ENCODE results near the gene SH3RF3.

The SH3RF3 gene

DNA sequence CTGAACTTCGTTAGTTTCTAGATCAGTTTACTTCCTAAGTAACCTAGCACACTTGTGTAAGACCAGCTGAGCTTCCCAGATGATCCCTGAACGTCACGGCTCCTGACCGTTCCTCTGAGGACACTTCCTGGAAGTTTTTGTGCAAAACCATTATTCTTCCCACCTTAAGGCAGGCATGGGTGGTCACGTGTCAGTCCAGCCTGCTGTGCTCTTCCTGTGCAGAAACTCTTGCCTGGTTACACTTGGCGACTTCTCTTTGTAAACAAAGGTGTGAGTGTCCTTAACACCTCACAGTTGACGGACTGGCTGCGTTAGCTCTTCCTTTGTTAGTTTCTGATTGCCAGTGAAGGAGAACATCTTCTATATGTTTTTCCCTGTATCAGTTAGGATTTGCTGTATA, 118.3 kb downstream of the SH3RF3 start:
- no peak for DNase-seq

DNA sequence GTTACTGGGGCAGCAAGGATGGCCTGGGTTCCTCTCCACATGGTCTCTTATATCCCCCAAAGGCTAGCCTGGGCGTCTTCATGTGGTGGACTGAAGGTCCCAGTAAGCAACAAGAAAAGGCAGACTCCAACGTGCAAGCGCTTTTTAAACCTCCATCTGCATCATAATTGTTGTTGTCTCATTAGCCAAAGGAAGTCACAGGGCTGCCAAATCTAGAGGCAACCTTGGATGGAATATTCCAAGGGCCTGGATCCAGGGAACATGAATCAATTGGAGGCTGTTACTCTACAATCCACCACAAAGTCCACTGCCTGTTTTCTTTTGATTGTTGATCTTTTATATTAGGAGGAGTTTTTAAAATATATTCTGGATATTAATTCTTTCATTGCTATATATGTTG, 118.8 kb downstream of the SH3RF3 start:
- no peak for DNase-seq

DNA sequence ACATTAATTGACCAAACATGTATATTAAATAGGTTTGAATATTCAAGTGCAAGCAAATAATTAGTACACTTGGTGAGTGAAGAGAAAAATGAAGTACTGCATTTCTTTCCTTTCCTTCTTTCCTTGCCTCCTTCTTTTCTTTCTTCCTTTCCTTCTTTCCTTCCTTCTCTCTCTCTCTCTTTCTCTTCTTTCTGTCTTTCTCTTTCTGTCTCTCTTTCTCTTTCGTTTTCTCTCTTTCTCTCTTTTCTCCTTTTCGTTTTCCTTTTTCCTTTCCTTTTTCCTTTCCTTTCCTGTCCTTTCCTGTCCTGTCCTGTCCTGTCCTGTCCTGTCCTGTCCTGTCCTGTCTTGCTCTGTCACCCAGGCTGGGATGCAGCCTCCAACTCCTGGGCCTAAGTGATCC, 119.6 kb downstream of the SH3RF3 start:
- DNase-seq: no peak

DNA sequence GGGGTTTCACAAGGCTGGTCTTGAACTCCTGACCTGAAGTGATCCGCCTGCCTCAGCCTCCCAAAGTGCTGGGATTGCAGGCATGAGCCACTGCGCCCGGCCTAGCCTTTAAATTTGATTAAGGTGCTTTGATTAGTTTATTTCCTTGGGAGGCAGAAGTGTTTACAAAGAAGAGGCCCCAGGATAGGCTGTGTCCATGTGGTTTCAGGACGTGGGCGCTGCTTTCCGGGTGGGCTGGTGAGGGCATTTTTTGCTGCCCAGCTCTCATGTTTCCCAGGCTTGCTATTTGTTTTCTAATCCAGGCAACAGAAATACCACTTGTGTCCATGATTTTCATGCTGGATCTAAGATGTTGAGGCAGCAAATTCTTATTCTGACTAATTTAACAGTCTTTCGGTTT, 124.2 kb downstream of the SH3RF3 start:
- DNase-seq: no peak

DNA sequence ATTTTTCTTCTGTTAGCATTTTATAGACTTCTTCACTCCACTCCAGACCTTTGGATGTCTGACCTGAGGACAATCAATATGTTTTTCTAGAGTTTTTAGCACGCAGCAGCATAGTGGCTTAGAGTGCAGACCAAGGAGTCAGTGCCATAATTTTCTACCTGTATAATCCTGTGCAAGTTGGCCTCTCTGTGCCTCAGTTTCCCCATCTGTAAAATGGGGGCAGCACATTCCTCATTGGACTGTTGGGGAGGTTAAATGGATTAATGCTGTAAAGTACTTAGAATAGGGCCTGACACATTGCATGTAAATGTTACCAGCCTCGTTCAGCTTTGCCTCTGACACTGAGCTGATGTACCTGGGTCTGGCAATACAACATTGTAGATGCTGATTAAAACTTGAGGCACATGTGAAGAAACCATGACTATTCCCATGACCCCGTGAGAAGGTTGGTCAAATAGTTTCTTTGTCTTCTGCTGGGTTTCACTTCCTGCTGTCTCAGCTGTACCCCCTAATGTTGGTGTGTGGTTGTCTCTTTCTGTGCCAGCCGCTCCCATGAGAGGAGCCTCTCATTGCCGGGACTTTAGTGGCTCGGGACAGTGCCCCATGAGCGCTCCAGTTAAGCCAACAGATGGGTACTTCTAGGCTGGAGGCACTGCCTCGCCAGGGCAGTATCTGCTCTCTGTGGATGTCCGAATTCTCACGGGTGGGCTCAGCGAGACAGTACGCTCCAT, 125.3 kb downstream of the SH3RF3 start:
- DNase-seq: no peak

DNA sequence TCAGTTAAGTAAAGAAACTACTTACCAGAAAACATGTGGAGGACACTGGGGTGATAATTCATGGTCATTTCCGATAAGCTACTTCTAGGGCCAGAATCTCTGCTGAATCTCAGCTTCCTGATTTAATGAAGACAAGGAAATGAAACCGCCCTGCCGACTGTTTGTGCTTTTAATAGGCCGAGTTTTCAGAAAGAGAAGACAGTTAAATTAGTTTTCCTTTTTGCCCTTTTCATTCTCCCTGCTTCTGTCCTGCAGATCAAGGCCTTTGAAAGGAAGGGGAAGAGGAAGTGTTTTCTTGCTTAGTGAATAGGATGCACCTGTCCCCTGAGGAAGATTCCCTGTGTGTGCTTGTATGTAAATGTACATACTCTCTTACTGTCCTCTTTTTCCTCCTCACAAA, 126.6 kb downstream of the SH3RF3 start:
- DNase-seq: no peak

DNA sequence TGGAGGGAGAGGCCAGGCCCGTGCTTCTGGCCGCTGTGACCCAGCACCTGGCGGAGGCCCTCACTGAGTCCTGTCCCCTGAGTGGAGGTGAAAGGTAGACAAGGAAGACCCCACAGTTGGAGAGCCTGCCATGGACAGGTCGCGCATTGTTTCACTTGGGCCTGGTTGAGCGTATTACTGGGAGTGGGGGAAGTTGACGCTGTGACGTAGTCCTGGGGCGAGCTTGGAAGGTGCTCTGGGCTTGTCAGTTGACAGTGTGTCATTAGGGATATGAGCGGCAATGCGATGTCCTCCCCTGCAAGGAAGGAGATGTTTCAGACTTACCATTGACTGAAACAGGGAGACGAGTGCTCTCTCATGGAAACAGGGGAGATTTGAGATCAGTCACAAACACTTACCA, 127.1 kb downstream of the SH3RF3 start:
- DNase-seq: no peak

DNA sequence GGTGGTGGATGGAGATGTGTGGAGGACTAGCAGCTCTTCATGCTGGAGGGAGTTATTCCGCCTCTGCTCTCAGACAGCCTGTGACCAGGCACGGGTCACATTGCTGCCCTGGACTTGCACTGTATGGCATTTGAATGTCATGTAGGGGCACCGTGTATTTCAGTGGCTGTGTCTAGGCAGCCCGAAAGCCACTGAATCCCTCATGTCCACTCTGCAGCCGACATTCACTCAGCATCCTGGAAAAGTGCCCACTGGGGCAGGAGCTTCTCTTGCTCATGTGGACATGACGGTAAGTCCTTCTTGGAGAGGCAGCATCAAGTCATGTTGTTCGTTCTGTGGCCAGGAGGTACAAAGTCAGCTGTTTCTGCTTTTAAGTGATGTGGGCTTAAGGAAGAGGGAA, 127.9 kb downstream of the SH3RF3 start:
- no peak for DNase-seq

DNA sequence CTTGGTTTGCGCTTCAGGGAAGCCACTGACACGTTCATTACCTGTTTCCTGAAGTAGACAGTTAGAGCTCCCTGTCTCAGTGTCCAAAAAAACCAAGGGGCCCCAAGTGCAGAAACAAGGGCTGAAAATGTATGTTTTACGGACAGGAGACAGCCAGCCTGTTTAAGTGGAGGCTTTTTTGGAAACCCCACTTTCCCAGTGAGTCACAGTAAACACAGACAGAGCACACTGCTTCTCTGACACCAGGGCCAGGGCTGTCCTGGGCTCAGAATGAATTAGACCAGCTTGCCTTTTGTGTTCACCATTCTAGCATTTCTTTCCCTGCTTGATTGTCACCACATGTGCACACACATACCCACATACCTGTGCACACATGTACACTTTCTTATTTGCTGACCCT, 128.6 kb downstream of the SH3RF3 start:
- no peak for DNase-seq

DNA sequence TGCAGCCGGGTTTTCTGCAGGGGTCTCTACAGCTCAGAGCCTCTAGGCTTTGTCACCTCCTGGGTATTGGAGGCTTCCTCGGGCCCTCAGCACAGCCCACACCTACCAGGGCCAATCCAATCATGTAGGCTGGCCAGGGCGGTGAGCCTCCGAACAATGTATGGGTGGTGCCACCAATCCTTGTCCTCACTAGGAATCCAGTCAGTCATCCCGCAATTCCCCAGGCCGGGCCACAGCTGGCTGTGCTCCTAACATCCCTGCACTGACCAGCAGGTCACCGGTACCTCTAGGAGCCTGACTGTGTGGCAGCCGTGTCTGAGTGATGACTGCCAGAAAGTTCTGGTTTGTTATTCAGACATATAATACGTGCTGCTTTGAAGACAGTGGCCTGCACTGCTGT, 129.4 kb downstream of the SH3RF3 start:
- DNase-seq: no peak

DNA sequence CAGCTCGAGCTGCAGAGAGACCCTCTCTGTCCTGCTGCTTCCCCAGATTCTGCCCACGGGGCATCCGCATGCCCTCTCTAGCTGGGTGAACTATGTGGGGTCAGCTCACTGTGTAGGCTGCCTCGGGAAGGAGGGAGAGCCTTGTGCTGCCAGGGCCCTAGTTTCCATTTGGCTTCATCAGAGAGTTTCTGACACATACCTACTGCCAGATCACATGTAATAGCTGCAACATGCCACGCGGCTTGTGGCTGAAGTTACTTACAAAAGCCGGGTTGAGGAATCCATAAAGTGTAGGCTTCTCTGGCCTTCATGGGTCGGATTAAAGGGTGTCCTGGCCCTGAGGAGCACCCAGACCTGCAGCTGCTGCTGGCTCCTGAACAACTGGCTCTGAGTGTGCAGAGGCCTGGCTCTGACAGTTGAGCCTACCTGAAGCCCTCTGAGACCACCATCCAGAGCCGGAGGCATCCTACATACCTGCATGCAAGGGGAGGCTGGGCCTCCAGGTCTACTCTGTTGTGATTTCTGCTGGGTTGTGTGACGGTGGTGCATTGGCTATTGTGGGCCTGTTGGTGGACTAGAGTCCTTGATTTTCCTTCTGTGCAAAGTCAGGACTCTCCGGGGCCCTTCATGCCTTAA, 130.0 kb downstream of the SH3RF3 start:
- no peak for DNase-seq

DNA sequence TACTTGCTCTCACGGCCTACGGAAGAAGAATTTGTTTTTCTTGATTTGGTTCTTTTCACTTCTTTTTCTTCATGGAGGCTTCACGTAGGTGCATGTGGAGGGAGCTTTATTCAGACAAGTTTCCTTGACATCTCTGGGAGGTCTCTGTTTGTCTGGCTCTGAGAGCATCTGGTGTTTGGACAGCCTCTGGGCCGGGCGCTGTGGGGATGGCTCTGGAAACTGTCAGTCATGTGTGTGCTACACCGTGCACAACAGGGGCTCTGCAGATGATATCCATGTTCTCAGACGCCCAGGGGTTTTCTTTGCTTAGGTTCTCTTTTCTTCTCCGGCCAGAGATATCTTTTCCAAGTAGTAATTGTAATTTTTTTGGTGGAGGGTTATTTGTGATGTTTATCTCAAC, 130.7 kb downstream of the SH3RF3 start:
- DNase-seq: no peak

DNA sequence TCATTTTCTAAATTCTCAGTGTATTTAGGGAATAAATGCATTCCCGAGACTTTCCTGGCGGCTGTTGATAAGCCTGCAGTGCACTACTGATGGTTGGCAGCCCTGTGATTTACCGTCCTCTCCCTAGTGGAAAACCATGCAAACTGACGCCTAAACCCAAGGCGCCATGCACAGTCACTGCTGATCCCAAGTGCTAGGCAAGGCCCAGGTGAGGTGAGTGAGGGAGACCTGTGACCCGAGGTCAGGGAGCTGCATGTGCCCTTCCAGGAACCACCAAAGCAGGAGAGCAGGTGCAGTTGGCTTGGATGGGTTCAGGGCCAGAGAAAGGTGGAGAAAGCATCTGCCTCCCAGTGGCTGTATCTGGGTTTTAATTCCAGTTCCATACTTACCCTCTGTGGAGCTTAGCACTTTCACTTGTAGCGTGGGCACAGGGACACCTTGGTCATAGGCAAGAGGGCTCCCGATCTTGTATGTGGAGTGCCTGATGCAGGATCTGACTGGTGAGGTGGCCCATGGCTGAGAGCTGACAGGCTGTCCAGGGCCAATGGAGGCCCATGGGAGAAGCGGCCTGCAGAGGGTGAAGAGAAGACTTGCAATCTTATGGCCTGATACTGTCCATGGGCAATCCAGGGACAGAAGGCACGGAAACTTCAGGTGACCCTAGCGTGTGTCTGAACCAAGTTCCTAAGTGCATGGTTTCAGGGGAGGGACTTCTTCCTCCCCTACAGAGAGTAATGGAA, 131.3 kb downstream of the SH3RF3 start:
- no peak for DNase-seq

DNA sequence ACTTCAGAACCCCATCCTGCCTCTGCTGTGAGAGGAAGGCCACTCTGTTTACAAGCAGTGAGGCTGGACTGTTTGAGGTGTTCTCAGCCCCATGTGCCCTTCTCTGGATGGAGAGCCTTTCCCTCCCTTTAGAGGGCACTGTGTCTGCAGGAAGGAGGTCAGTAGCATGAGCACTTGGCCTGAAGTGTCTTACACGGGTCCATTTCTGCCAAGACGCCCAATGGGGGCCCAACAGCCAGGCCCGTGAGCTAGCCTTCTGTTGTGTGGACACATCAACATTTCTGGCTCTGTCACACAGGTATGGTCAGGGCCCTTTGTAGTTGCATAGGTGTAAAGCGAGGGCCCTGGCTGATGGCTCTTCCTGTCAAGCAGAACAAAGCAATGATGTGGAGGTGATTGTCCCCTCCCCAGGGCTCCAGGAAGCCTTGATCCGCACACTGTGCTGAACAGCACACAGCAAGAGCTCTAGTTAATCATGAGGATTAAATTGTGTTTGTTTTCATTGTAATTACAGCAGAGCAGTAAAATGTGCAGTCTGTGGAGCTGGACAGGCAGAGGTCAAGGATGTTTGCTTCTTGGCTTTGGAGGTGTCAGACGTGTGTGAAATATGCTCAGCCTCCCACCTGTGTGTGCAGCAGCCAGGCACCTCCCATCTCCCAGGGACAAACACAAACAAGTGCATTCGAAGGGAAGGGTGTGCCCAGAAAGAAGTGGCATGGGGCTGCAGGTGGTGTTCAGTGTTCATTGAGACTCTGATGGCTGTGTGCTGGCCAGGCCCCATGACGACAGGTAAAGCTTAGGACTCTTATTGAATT, 132.1 kb downstream of the SH3RF3 start:
- DNase-seq: no peak

DNA sequence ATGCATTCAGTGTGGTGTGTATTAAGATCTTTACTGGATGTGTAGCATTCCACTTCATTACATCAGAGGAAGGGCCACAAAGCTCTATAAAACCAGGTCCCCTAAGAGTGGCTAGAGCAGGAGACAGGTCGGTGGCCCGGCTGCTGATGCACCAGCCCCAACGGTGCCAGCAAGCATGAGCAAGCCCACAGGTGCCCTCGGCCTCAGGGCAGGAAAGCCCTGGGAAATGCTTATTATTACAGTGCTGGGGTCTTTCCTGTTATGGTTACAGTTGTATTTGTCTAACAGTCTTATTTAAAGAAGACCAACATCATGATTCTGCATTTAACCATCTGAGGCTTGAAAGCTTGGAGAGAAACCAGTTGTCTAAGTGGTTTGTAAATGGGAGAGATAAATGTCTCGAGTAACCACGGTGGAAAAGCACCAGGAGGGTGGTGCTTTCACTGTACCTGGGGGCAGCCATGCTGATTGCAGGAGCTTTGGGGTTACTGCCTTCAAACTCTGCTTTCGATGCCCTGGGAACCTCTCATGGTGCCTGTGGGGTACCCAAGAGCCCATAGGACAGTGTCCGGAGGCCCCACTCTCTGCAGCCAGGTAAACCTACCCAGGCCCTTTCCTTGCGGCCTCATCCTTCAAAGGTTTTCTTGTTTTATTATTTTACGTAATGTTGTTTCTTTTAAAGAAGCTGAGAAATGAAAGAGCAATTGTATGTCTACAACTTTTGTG, 133.1 kb downstream of the SH3RF3 start:
- no peak for DNase-seq

DNA sequence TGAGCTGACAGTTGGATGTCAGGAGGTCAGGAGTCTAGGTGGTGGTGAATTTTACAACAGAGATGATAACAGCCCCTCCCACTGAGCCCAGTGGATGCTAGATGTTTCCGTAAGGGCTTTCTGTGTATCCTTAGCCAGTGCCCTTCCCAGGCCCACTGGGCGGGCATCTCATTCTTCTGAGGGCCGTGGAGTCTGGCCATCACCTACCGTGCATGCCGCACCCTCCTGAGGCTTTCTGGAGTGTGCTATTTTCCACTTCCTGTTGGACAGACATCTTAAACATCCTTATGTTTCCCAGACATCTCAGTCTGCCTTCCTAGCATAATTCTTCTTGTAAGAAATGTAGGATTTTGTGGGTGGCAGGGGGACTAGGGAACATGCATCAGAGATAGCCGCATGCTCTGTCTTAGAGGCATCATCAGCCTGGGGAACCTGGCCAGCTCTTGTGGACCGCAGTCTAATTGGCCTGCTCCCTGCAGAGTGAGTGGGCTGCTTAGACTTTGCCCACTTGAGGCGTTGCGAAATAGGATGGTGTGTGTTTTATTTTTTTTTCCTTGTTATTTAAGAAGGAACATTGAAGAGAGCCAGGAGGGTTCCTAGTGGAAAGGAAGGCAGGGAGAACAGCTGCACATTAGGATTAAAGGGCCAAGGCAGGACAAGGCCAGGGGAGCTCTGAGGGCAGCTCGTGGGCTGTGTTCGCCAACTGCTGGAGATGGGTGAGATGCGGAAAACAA, 135.8 kb downstream of the SH3RF3 start:
- no peak for DNase-seq

DNA sequence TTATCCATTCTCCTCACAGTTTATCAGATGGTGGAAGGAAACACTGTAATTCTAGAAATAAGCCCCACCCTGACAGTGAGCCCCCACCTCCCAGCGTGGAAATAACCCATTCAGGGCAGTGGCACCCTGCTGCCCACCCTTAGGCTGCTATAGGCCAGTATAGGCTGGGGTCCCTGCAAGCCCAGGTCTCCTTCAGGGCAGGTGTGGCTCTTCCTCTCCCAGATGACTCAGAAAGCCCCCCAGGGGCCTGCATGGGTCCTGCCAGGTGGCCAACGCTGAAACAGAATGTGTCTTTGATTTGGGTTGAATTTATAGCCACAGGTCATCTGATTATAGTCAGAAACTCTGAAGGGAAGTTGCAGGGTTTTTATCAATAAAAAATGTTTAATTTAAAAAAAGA, 136.4 kb downstream of the SH3RF3 start:
- no peak for DNase-seq

DNA sequence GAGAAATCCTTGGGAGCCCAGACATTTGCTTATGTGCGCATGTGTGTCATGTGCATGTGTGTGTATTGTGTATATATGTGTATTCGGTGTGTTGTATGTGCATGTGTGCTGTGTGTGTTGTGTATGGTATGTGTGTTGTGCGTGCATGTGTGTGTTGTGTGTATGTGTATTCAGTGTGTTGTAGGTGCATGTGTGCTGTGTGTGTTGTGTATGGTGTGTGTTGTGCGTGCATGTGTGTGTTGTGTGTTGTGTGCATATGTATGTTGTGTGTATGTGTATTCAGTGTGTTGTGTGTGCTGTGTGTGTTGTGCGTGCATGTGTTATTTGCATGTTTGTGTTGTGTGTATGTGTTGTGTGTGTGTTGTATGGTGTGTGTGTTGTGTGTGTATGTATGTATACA, 136.9 kb downstream of the SH3RF3 start:
- DNase-seq: no peak

DNA sequence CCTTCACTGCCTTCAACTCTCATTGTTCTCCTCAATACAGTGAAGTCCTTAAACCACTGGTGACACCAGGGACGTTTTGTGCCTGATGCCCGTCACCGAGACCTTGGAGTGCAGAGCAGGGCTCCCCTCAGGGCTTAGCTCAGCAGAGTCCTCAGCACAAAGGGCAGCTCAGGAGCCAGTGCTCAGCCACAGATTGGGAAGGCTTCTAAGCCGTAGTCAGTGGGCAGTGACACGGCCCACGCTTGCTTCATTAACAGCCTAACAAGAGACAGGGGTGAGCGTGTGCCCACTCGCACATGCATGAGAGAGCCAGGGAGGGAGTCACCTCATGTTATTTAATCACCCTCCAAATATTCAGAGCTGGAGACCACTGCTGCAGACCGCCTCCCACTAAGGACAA, 137.5 kb downstream of the SH3RF3 start:
- DNase-seq: no peak

DNA sequence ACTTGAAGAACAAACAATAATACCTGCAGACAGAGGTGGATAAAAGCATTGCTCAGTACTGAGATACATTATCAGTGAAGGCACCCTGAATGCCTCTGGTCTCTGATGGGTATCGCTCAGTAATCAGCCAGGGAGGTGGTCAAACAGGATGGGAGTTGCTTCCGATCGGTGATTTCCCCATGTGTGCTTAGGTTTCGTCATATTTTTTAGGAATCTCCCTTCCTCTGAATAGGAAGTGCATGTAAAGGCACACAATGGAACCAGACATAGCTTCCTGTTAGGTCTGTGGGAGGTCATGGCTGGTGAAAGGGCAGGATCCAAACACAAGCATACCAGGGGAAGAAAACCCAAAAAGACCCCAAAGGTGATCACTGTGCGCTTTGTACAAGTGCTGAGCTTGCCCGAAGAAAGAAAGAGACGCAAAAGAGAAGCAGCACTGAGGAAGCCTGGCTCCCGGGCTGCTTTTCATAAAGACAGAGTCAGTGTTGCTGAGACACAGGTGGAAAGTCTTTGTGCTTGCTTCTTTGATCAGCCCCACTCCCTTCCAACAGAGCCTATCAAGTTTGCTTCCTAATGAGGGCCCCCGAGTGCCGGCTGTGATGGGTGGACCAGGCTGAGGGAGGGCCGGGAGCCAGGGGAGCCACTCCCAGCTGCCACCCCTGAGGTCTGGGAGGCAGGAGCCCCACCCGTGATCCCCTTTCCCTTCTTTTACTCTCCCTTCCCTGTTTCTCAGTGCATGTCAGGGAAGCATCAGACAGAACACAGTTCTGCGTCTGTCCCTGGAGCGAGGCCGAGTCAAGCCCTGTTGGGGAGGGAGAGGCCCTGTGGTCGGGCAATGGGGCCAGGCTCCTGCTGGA, 138.2 kb downstream of the SH3RF3 start:
- DNase-seq: no peak

DNA sequence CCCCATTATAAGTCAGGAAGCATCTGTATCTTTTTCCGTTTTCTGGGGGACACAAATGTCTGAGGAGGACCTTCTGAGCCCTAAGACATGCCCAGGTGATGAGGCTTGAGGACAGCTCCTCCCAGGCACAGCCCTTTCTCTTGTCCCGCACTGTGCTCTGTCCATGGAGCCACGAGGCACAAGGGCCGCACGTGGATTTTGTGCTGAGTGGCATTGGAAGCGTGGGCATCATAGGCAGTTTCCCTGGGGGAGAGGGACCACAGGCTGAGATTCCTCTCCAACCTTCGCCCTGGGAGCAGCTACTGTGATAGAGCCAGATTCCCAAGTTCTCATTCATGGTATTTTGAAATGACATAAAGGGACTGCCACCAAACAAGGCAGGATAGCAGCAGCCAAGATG, 139.9 kb downstream of the SH3RF3 start:
- no peak for DNase-seq
